Testis (tissue), 2 donors: ENCODE results near the gene ITPK1.

Source experiments
- CTCF ChIP-seq, 3 experiments: fragments of 450-650 bp in 2 of 3; fragments of 200-600 bp in 1 of 3; sonication (generic) in 1 of 3; IDR thresholded peaks; one replicate each; pipeline ENCODE4 v1.5.1; 2016 to 2019; ENCODE audit warnings: antibody characterized with exemption in 3 of 3, mild to moderate bottlenecking in 2 of 3, moderate library complexity in 1 of 3
- POLR2A ChIP-seq: fragments of 450-650 bp; IDR thresholded peaks from one replicate; pipeline ENCODE4 v1.6.1; 2017; ENCODE audit warnings: antibody characterized with exemption, mild to moderate bottlenecking, moderate library complexity

- TF ChIP-seq CTCF (IDR thresholded peaks at IDR 0.05) (no peak), POLR2A (no peak)
Measured at GRCh38 chr14:93024493-93024892, 91.2 kb downstream of the ITPK1 start.
